Measurements from ENCODE around the gene RPA4. TPM values are rescaled to one million over a fixed set of nuclear protein-coding genes. Genes with fewer than 3 reads are reported as not detected.

RPA4 gene, protein sequence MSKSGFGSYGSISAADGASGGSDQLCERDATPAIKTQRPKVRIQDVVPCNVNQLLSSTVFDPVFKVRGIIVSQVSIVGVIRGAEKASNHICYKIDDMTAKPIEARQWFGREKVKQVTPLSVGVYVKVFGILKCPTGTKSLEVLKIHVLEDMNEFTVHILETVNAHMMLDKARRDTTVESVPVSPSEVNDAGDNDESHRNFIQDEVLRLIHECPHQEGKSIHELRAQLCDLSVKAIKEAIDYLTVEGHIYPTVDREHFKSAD
- 1 to 10 TPM in 1 of 4 donors, under 1 TPM in 2, not detected in 1; 0.23 to 1.1 (median 0.36) TPM for total RNA-seq

DNA sequence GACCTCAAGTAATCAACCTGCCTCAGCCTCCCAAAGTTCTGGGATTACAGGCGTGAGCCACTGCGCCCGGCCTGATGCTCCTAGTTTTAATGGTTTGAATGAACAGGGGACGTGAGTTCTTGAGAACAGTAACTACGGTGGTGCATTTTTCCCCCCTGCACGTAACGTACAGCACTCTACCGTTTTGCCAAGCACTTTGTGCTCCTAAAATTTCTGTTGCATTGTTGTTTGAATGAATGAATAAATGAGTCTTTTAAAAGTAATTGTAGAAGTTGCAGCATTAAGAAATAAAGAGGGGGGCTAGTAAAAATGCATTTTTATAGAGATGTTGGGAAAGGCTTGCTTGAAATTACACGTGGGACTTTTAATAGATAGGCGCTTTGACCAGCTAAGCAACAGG is at the start of gene RPA4:
Gene RPA4 (plus strand): TSS at position 301 of the 400 bp plus-strand sequence. CDS start 403 bp downstream, outside the sequence.
- intact Hi-C loops (cut with DNase I; ENCODE audit: low total_unique reads) = no loop called here
- 94 to 98% methylated on average over 10 of the region's 10 CpGs for WGBS, 2 donors
- no peak within 1 kb of the TSS for H3K4me3 ChIP-seq (ENCODE audit: low read depth, poor library complexity, severe bottlenecking)
- DNase-seq (ENCODE audit: low spot score in 2 of 2) = no peak
- TF ChIP-seq, protein P1, sequence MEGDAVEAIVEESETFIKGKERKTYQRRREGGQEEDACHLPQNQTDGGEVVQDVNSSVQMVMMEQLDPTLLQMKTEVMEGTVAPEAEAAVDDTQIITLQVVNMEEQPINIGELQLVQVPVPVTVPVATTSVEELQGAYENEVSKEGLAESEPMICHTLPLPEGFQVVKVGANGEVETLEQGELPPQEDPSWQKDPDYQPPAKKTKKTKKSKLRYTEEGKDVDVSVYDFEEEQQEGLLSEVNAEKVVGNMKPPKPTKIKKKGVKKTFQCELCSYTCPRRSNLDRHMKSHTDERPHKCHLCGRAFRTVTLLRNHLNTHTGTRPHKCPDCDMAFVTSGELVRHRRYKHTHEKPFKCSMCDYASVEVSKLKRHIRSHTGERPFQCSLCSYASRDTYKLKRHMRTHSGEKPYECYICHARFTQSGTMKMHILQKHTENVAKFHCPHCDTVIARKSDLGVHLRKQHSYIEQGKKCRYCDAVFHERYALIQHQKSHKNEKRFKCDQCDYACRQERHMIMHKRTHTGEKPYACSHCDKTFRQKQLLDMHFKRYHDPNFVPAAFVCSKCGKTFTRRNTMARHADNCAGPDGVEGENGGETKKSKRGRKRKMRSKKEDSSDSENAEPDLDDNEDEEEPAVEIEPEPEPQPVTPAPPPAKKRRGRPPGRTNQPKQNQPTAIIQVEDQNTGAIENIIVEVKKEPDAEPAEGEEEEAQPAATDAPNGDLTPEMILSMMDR (IDR thresholded peaks at IDR 0.05) = no peak
- TF ChIP-seq POLR2A (IDR thresholded peaks at IDR 0.05) = no peak

DNA sequence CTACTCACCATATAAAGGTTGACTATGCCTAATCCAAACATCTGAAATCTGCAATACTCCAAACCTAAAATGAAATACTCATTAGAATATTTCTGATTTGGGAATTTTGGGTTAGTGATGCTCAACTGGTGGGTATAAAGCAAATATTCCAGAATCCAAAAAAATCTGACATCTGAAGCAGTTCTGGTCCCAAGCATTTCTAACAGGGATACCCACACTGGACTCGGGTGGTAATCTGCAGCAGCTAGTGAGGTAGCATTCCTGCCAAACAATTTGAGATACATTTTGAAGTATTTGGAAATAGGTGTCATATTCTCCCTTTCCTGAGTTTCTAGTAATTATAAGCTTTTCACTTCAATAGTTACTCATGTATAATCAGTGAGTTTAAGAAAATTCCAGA is 49.6 kb upstream of the RPA4 start:
- TF ChIP-seq, protein P1 (IDR thresholded peaks at IDR 0.05) = no peak
- TF ChIP-seq POLR2A (IDR thresholded peaks at IDR 0.05) = no peak
- H3K4me3 ChIP-seq (ENCODE audit: low read depth, poor library complexity, severe bottlenecking) = no peak overlapping the region
- intact Hi-C loops (cut with DNase I; ENCODE audit: low total_unique reads) = no loop called here
- DNase-seq (ENCODE audit: low spot score in 2 of 2) = no peak
- 85 to 100% methylated on average over 1 of the region's 1 CpG for WGBS, 2 donors

DNA sequence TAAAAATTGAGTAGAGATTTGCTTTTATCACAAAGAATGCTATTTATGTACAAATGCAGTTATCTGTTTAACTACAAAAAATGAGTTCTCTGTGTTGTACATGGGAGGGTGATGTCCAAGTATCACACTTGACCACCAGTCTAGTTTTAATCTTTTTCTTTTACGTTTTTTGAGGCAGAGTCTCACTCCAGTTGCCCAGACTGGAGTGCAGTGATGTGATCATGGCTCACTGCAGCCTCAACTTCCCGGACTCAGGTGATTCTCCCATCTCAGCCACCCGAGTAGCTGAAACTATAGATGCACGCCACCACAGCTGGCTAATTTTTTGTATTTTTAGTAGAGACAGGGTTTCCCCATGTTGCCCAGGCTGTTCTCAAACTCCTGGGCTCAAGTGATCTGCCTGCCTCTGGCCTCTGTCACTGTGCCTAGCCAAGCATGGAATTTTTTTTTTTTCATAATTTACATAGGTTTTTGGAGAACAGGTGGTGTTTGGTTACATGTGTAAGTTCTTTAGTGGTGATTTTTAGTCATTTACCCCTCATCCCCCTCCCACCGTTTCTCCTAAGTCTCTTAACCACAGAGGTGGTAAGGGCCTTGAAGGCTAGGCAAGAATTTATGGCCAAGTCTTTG is 47.9 kb upstream of the RPA4 start:
- TF ChIP-seq, protein P1 (IDR thresholded peaks at IDR 0.05) = no peak
- TF ChIP-seq POLR2A (IDR thresholded peaks at IDR 0.05) = no peak
- H3K4me3 ChIP-seq (ENCODE audit: low read depth, poor library complexity, severe bottlenecking) = no peak overlapping the region
- intact Hi-C loops (cut with DNase I; ENCODE audit: low total_unique reads) = no loop called here
- DNase-seq (ENCODE audit: low spot score in 2 of 2) = no peak
- 79 to 91% methylated on average over 5 of the region's 5 CpGs for WGBS, 2 donors

DNA sequence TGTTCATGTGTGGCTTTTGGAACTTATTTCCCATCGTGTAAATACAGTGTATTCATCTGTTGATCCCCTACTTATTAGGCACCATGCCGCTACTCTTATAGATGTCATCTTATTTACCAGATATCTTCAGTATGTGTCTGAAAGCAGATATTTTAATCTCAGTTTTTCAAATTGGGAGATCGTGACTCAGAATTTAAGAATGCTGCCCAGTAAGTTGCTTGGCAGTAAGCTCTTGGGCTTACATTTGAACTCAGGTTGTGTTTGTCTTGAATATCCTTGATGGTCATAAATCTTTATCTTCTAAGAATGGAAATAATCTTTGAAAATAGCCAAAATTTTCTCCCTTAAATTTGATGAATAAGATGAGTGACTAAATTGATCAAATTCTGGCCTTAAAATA is 45.9 kb upstream of the RPA4 start:
- H3K4me3 ChIP-seq (ENCODE audit: low read depth, poor library complexity, severe bottlenecking) = no peak overlapping the region
- 53 to 67% methylated on average over 3 of the region's 3 CpGs for WGBS, 2 donors
- TF ChIP-seq, protein P1 (IDR thresholded peaks at IDR 0.05) = no peak
- no peak for TF ChIP-seq POLR2A (IDR thresholded peaks at IDR 0.05)
- DNase-seq (ENCODE audit: low spot score in 2 of 2) = no peak
- intact Hi-C loops (cut with DNase I; ENCODE audit: low total_unique reads) = no loop called here

DNA sequence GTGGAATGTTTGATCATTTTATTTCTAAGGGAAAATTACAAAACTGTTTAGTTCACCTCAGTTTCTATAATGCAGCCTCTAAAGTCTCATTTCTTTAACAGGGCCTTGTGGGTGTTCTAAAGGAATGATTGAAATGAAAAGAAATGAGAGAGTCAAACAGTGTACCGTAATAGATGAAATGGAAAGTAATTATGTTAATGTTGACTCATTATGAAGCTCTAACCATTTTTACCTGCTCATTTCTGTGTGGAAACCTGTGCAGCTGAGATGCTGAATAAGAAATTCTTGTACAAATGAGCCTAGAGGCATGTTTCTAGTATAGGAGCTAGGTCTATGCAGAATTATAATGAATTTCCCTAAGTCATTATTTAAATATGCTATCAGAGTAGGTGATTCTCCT is 45.2 kb upstream of the RPA4 start:
- H3K4me3 ChIP-seq (ENCODE audit: low read depth, poor library complexity, severe bottlenecking) = no peak overlapping the region
- intact Hi-C loops (cut with DNase I; ENCODE audit: low total_unique reads) = no loop called here
- DNase-seq (ENCODE audit: low spot score in 2 of 2) = no peak
- no peak for TF ChIP-seq POLR2A (IDR thresholded peaks at IDR 0.05)
- TF ChIP-seq, protein P1 (IDR thresholded peaks at IDR 0.05) = no peak
- 59 to 63% methylated on average over 1 of the region's 1 CpG for WGBS, 2 donors
